HG03558 (cell line): ENCODE results near the gene TEKTIP1.
A peak's percentile ranks its signal among the peaks of the same experiment; 100 is the strongest.
"Not testable (repeated sequence)": the region's sequence is repeated elsewhere in the genome, so short reads cannot be mapped to it uniquely, and the experiment has no call there.

Experiments
- ATAC-seq: cut with Tn5 transposase; IDR thresholded peaks from one replicate; pipeline ENCODE4 v1.9.1; 2021; ENCODE audit warnings: moderate number of reproducible peaks; ENCODE audit not compliant: unreplicated experiment; ENCODE audit errors: extremely low read depth

The TEKTIP1 gene

DNA sequence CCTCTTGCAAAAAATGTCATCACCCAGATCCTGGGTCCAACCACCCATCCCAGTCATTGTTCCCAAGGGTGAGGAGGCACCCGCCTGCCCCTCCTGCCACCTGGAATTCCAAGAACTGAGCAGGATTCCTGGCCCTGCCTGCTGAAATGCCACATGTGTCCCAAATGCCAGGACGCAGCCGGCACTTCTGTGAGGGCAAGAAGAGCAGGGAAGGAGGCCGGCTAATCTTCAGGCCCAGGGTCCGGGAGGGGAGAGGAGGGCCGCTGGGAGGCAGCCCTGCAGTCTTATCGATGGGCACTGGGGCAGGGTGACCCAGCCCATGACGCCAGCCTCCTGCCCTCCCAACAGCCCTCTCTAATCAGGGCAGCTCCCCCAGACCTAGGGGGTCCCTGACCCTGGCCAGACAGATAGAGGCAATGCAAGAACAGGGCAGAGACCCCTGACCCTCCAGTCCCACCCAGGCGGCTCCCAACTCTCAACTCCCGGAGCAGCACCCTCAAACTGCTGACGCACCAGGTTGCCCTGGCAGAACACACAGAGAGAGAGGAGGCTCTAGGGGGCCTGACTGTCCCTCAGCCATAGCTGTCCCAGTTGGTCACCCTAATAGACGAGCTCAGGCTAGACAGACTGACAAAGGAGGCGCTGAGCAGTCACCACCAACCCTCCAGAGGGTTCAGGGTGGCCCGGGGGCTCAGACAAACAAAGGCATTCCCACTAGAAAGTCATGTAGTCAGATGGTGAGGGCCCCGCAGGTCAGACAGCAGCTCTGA is 16.9 kb downstream of the TEKTIP1 start:
- ATAC-seq = no peak

DNA sequence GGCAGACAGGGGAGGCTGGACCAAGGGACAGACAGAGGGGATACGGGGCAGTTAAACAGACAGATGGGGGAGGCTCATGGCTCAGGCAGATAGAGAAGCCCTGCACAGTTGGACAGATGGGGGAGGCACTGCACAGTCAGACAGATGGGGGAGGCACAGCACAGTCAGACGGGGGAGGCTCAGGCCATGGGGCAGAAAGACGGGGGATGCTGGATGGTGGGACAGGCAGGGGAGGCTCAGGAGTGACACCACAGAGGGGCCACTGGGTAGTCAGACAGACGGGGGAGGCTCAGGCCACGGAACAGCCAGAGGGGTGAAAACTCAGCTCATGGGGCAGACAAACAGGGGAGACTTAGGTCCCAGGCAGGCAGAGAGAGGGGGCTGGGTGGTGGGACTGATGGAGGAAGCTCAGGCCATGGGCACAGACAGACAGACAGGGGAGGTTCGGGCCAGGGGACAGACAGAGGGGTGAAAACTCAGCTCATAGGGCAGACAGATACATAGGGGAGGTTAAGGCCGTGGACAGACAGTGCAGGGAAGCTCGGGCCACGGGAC is 17.5 kb downstream of the TEKTIP1 start:
- ATAC-seq = no peak

DNA sequence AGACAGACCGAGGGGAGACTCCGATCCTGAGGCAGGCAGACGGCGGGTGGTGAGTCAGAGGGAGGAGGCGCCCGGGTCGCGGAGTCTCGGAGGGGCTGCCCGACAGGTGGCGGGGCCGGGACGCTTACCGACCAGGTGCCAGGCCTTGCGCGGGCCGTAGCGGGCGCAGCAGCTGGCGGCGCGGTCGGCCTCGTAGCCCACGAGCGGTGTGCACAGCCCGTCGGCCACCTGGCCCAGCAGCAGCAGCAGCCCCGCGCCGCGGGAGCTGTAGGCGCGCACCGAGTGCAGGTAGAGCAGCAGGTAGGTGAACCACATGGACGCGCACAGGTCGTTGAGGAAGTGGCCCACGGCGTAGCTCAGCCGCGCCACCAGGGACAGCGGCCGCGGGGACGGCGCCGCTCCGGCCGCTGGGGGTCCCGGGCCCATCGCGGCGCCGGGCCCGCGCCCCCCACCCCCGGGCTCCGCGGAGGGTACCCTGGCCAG is 18.0 kb downstream of the TEKTIP1 start:
- no peak for ATAC-seq

DNA sequence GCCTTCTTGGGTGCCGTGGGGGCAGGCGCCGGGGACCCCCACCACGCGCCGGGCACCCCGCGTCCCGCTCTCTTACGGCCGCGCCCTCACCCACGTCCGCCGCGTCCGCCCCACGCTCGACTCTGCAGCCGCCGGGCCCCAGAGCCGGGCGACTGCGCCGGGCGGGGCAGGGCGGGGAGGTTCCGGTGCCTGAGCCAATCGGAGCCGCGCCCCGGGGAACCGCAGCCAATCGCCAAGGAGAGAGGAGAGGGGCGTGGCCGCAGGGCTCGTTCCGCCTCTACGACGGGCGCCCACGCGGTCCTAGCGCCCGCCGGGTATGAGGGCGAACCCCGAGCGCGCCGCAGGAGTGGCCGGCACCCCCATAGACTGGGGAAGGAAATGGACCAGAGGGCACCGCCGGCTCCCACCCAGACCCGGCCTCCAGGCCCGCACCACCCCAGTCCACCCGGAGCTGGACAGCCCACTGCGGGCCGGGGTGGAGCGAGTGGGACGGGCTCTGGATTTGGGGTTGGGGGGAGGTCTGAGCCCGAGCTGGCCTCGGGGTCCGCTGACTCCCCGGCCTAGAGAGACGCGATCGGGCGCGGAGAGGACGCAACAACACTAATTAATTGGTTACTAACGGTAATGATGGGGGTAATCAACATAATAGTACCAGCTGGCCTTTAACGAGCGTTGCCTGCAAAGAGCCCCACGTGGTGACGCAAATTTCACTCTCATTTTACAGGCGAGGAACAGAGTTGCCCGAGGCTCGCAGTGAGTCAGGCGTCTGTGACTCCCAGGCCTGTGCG is 18.7 kb downstream of the TEKTIP1 start, which contains the start of gene MFSD12:
MFSD12 (minus strand) TSS at position 126 of the 788 bp plus-strand sequence. CDS start 183 bp downstream, outside the sequence.
- ATAC-seq = peak; percentile 62

DNA sequence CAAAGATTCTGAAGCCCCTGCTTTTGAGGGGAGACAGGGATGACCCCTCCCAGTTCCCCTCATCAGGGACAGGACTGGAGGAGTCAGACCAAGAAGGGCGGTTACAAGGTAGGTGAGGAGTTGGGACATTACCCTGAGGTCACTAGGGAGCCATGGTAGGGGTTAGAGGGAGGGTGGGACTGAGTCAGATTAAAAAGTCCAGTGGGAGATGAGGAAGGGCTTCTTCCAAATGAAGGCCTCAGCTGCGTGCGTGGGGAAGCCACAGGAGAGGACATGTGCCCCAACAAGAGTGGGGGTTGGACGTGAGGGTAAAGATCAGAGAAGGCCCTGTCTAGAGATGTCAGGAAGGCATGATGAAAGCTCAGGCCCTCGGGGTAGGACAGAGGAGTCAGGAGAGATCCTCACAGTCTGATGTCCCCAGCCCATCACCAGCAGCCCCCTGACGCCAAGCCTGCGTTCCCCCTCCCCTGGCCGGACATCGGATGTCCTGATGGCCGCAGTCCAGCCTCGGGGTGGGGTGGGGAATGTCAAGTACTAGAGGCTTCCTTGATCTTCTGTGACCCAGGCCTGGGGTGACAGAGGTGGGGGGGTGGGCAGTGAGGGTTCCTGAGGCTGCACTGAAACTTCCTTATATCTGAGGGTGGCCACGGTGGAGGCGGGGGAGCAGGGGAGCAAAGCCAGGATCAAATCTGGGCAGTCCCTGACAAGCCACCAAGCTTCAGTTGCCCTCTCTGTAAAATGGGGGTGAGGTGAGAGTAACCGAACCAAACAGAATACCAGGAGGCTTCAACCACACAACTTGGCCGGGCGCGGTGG is 24.9 kb downstream of the TEKTIP1 start:
- ATAC-seq = no peak

DNA sequence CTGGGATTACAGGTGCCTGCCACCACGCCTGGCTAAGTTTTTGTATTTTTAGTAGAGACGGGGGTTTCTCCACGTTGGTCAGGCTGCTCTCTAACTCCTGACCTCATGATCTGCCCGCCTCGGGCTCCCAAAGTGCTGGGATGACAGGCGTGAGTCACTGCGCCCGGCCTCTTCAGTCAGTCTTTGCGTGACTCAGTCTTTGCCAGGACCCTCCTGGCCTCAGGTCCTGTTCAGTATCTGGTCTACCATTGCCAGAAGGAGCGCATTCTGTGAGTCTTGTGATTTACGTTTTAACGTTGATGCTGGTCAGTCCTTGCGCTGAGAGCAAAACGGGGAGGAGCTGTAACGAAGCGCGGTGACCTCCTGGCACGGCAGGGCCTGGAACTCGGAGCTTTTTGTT is 26.2 kb downstream of the TEKTIP1 start:
- ATAC-seq = no peak

DNA sequence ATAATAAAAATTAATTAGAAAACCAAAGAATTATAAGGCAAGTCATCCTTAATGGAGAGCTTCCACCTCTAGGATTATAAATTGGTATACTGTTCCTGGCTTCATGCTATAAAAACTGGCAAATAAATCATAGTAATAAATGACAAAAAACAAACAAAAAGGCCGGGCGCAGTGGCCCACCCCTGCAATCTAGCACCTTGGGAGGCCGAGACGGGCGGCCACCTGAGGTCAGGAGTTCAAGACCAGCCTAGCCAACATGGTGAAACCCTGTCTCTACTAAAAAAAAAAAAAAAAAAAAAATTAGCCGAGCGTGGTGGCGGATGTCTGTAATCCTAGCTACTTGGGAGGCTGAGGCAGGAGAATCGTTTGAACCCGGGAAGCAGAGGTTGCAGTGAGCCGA is 31.1 kb downstream of the TEKTIP1 start:
- not testable (repeated sequence) for ATAC-seq

DNA sequence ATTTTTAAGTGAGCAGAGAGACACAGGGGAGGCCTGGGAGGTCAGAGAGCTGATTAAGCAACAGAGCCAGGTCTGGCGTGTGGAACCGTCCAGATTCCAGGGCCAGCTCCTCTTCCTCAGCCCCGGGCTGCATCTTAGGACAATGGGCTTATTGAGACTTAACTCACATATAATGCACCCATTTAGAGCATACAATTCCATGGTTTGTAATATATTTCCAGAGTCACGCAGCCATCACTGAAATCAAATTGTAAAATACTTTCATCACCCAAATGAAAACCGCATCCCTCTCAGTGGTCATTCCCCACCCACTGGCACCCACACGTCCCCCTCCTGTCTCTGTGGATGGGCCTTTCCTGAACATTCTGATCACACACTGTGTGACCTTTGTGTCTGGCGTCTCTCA is 31.6 kb downstream of the TEKTIP1 start:
- no peak for ATAC-seq

DNA sequence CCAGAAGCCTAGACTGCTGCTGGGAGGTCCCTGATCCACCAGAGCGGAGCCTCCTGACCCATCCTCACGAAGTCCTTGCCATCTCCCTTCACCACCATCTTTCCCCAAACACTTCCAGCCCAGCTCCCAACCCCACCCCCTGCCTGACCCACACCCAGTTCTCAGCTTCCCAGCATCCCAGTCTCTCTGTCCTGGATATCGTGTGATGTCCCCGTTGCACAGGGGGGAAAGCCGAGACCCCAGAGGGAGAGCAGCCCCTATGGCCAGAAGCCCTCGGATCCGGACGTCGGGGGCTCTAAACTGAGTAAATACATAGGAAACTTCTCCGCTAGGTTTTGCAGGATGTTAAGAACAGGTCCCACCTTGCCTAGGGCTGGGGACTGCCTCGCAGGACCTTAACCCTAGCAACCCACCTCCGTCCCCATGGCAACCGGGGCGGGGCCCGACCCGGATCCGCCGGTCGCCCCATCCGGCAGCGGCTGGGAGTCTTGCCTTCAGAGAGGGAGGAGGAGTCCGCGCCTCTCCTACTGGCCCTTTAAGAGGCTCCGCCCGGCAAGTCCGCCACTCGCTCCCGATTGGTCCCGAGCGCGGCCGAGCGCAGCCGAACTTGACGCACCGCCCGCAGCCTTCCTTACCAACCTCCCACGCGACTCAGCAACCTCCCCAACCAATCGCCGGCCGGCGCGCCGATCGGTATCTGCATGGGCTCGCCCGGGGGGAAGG is 33.3 kb downstream of the TEKTIP1 start:
- peak; percentile 77 for ATAC-seq

DNA sequence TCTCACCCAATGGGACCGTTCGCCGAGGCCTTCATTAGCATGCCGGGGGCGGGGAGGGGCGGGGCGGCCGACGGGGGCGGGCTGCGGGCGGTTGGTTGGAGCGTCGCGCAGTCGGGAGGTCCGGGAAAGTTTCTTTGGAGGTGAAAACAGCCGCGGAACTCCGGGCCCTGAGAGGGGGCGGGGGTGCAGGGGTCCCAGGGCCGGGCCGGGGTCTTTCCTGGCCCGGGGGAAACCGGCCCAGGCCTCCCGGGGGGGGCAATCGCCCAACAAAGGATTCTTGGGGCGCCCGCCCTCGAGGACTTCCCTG is 33.8 kb downstream of the TEKTIP1 start, which contains the start of gene HMG20B:
HMG20B (plus strand) TSS at position 90 of the 307 bp plus-strand sequence. CDS start 366 bp downstream, outside the sequence.
- no peak for ATAC-seq

DNA sequence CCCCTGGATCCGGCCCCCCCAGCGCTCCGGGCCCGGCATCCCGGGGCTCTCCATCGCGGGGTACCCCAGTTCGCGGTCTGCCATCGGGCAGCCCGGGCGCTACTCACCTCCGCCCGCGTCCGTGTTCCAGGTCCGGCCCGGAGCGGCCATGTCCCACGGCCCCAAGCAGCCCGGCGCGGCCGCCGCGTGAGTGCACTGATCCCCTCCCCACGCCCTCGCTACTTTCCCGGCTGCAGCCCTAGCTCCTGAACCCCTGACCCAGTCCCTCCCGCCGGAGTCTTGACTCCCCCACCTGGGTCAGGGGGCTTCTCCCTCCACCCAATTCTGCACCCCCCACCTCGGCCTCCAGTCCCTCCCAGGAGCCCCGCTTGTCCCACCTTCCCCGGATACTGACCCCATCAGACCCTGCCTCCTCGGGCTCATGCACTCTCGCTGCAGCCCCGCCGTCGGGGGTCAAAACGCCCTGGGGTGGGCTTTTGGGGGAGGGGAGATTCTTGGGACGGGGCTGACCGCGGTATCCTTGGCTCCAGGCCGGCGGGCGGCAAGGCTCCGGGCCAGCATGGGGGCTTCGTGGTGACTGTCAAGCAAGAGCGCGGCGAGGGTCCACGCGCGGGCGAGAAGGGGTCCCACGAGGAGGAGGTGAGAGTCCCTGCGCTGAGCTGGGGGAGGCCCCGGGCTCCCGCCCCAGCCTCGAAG is 34.3 kb downstream of the TEKTIP1 start:
- no peak for ATAC-seq

DNA sequence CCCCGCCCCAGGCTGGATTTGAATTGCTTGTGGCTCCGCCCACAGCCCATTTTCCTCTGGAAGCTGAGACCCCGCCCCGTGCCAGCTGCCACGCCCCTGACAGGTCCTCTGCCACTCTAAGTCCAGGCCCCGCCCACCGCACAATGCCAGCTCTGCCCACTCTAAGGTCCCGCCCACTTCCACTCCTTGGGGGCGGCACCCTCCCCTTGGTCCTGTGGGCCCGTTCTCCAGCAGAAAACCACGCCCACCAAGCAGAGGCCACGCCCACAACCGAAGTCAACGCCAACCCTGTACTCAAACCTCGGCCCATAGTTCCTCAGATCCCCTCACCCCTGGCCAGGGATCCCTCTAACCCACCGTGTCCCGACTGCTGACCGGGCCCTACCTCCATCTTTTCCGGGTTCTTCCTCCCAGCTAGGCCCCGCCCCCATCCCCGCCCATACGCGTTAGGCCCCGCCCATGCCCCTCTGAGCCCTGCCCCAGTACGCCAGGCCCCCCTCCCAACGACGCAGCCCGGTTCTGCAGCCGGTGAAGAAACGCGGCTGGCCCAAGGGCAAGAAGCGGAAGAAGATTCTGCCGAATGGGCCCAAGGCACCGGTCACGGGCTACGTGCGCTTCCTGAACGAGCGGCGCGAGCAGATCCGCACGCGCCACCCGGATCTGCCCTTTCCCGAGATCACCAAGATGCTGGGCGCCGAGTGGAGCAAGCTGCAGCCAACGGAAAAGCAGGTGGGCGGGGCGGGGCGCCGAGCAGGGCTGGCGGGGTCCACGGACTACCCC is 35.1 kb downstream of the TEKTIP1 start:
- no peak for ATAC-seq

DNA sequence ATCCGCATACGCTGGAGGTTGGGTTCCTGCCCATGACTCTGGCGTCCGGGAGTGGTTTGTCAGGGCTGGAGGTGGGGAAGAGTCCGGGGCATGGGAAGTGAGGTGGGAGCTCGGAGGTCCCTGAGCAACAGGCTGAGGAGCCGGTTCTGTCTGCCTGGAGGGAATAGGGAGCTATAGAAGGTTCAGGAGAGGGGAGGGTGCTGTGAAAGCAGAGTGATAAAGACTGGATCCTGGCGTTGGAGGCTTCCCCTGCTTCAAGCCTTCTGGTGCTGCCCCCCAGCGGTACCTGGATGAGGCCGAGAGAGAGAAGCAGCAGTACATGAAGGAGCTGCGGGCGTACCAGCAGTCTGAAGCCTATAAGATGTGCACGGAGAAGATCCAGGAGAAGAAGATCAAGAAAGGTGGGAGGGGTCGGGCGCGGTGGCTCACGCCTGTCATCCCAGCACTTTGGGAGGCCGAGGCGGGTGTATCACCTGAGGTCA is 36.3 kb downstream of the TEKTIP1 start:
- no peak for ATAC-seq

DNA sequence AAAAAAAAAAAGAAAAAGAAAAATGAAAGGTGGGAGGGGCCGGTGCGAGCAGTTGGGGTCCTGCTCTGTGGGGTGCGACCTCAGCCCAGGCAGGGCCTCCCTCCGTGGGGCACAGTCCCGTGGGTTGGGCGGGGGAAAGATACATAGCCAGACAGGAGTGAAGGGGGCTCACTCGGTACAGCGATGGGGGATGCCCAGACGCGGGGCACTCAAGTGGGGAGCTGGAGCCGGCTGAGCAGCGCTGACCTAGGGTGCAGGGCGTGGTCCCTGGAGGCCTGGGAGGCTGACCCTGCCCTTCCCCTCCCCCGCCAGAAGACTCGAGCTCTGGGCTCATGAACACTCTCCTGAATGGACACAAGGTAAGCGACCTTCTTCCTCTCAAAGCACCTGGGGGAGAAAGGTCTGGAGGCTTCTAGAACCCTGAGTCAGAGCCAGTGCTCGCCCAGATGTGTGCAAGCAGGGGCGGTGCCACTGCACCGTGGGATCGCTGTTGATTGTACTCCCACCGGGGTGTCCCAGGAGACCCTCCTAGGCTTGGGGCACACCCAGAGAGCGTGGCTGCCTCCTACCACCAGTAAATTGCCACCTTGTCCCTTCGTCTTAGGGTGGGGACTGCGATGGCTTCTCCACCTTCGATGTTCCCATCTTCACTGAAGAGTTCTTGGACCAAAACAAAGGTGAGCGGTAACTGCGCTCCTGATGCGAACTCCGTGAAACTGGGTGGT is 37.1 kb downstream of the TEKTIP1 start:
- ATAC-seq = no peak

DNA sequence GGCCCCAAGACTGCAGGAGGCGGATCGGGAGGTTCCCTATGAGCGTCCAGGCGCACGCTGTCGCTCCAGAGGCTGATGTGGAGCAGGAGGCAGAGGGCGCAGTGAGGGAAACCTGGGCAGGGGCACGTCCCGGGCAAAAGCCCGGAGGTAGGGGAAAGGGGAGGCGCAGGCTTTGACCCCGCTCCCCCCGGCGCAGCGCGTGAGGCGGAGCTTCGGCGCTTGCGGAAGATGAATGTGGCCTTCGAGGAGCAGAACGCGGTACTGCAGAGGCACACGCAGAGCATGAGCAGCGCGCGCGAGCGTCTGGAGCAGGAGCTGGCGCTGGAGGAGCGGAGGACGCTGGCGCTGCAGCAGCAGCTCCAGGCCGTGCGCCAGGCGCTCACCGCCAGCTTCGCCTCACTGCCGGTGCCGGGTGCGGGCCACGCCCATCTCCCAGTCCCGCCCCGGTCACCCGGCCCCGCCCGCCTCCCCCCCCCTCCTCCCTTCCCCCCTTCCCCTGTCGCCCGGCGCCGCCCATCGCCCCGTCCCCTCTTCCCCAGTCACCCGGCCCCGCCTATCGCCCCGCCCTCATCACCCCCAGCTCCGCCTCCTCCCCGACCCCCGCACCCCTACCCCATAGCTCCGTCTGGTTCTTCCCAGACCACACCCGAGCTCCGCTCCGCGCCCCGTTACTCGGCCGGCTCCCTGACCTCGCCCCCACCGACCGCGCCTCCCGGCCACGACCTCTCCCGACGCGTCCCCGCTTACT is 37.9 kb downstream of the TEKTIP1 start:
- no peak for ATAC-seq

DNA sequence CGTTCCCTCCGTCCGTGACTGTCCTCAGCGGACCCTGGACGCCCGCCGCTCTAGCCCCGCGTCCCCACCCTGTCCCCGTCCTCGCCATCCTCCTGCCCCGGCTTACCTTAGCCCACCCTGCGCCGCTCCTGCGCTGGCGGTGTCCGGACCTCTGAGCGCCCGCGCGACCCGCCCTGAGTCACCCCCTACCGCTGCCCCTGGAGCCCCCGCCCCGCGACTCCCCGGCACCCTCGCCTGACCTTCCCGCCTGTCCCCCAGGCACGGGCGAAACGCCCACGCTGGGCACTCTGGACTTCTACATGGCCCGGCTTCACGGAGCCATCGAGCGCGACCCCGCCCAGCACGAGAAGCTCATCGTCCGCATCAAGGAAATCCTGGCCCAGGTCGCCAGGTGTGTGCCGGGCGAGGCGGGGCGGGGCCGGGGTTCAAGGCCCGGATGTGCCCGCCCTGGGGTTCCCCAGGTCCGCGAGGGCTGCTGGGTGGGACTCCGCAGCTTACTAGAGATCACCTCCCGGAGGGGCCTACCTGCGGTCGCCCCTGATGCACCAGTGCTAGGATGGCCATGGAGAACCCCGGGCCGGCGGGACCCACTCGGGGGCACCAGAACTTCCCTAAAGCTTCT is 38.9 kb downstream of the TEKTIP1 start:
- no peak for ATAC-seq
